Placental epithelial cell (primary cell): ENCODE results near the gene DDIT3. TPM values are rescaled to one million over a fixed set of nuclear protein-coding genes. Genes with fewer than 3 reads are reported as not detected.

Source experiments
- small RNA-seq: library from RNA; depleted of rRNA; stranded (forward); fragments of <200 nt; gene quantifications from one replicate; pipeline ENCODE3, GENCODE V24; 2012
- total RNA-seq: library from RNA; depleted of rRNA; stranded (reverse); fragments of >200 nt; gene quantifications from 2 replicates; pipeline ENCODE4 v1.2.3, GENCODE V29; 2012

The DDIT3 gene
- 9.5 and 20.0 TPM in 2 replicates for total RNA-seq

GRCh38 chr12:57520053-57520818, at the start of gene DDIT3:
Gene DDIT3, minus strand, starts transcription at chr12:57520514. Its CDS starts 3,108 bp downstream, at chr12:57517406.

GRCh38 chr12:57549909-57550640, 29.8 kb upstream of the DDIT3 start, which contains the start of gene KIF5A:
Gene KIF5A, plus strand, starts transcription at chr12:57550044. Its CDS starts 228 bp downstream, at chr12:57550272.

GRCh38 chr12:57546438-57547287, 26.3 kb upstream of the DDIT3 start, which contains the start of gene DCTN2:
Gene DCTN2, minus strand, starts transcription at chr12:57547192. Its CDS starts 129 bp downstream, at chr12:57547063.

GRCh38 chr12:57522011-57522886, 1.9 kb upstream of the DDIT3 start, which contains the start of gene MBD6:
Gene MBD6, plus strand, starts transcription at chr12:57522824. Its CDS starts 1,480 bp downstream, at chr12:57524304.

GRCh38 chr12:57487597-57488401, 32.5 kb downstream of the DDIT3 start, which contains the start of gene MARS1:
Gene MARS1, plus strand, starts transcription at chr12:57488068. Its CDS starts 23 bp downstream, at chr12:57488091.

GRCh38 chr12:57479376-57480115, 40.8 kb downstream of the DDIT3 start, which contains the start of gene ARHGAP9:
Gene ARHGAP9, minus strand, starts transcription at chr12:57479866. Its CDS starts 460 bp downstream, at chr12:57479406.

Small RNA genes lying within 50 kb of the gene (small RNA-seq; reads per million reads assigned to genes)
- gene MIR616: 0.09 reads per million

Other genes with a start within 250 kb of the DDIT3 start
- 16.3 and 20.4 TPM in 2 replicates for gene R3HDM2, start 89.5 kb downstream of the DDIT3 start, total RNA-seq
- gene INHBC, start 85.7 kb downstream of the DDIT3 start, total RNA-seq: not detected in 2 replicates
- not detected in 2 replicates for gene INHBE, start 65.2 kb downstream of the DDIT3 start, total RNA-seq
- 0.39 and 0.76 TPM in 2 replicates for gene GLI1, start 60.7 kb downstream of the DDIT3 start, total RNA-seq
- gene ARHGAP9, start 40.6 kb downstream of the DDIT3 start, total RNA-seq: under 0.01 TPM in 1 of 2 replicates, not detected in the other
- 64.0 and 144 TPM in 2 replicates for gene MARS1, start 32.4 kb downstream of the DDIT3 start, total RNA-seq
- gene MBD6, start 2.3 kb upstream of the DDIT3 start, total RNA-seq: 9.1 and 9.4 TPM in 2 replicates
- gene DCTN2, start 26.7 kb upstream of the DDIT3 start, total RNA-seq: 127 and 153 TPM in 2 replicates
- gene KIF5A, start 29.5 kb upstream of the DDIT3 start, total RNA-seq: under 0.01 and 0.11 TPM in 2 replicates
- 24.7 and 93.9 TPM in 2 replicates for gene PIP4K2C, start 70.7 kb upstream of the DDIT3 start, total RNA-seq
- 16.1 and 20.0 TPM in 2 replicates for gene DTX3, start 84.3 kb upstream of the DDIT3 start, total RNA-seq
- gene ARHGEF25, start 90.9 kb upstream of the DDIT3 start, total RNA-seq: 6.0 and 22.4 TPM in 2 replicates
- gene B4GALNT1, start 112.7 kb upstream of the DDIT3 start, total RNA-seq: 0.22 and 0.39 TPM in 2 replicates
- 214 and 236 TPM in 2 replicates for gene OS9, start 173.6 kb upstream of the DDIT3 start, total RNA-seq
- 0.33 and 0.39 TPM in 2 replicates for gene AGAP2, start 218.2 kb upstream of the DDIT3 start, total RNA-seq
- 51.8 and 80.0 TPM in 2 replicates for gene TSPAN31, start 224.5 kb upstream of the DDIT3 start, total RNA-seq
- 150 and 200 TPM in 2 replicates for gene CDK4, start 231.8 kb upstream of the DDIT3 start, total RNA-seq
- gene MARCHF9, start 234.6 kb upstream of the DDIT3 start, total RNA-seq: 1.8 and 2.0 TPM in 2 replicates
- 2.9 and 3.9 TPM in 2 replicates for gene CYP27B1, start 246.6 kb upstream of the DDIT3 start, total RNA-seq